ENCODE results near the gene MMP11.

The MMP11 gene

DNA sequence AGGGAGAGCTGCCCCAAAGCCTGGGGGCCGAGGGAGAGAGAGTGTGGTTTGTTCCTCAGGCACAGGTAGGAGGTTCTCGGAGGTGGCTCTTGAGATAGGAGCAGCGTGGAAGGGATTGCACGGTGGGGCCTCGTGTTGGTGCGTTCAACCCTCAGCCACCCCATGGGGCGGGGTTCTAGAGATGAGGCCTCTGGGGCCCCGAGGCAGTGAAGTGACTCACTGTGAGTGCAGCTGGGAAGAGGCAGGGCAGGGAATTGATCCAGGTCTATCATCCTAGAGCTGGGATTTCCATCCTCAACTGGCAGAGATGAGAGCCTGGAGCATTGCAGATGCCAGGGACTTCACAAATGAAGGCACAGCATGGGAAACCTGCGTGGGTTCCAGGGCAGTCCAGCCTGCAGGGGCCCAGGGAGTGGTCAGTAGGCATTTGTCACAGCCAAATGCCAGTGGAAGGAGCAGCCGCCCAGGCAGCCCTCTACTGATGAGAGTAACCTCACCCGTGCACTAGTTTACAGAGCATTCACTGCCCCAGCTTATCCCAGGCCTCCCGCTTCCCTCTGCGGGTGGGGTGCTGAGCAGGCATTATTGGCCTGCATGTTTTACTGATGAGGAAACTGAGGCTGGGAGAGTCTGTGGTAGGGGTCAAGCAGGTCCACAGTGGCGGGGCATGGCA lies 9.0 kb downstream of the MMP11 start:
- DNase-seq = no peak

GRCh38 chr22:23782252-23782651 lies 9.6 kb downstream of the MMP11 start:
- DNase-seq = no peak

DNA sequence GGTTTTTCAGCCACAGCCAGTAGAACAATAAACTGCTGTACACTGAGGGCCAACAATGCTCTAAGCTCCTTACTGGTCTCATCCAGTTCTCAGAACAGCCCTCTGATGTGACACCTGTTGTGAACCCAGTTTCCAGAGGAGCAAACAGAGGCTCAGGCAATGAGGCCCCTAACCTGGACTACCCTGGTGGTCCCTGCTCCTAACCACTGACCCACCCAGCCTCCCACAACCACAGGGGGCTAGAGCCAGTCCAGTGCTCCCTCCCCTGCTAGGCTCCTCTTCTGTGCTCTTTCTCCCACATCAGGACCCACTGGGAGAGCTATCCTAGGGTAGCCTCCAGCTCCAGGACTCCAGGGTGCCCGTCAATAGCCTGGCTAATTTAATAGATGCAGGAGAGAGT lies 10.1 kb downstream of the MMP11 start:
- no peak for DNase-seq

DNA sequence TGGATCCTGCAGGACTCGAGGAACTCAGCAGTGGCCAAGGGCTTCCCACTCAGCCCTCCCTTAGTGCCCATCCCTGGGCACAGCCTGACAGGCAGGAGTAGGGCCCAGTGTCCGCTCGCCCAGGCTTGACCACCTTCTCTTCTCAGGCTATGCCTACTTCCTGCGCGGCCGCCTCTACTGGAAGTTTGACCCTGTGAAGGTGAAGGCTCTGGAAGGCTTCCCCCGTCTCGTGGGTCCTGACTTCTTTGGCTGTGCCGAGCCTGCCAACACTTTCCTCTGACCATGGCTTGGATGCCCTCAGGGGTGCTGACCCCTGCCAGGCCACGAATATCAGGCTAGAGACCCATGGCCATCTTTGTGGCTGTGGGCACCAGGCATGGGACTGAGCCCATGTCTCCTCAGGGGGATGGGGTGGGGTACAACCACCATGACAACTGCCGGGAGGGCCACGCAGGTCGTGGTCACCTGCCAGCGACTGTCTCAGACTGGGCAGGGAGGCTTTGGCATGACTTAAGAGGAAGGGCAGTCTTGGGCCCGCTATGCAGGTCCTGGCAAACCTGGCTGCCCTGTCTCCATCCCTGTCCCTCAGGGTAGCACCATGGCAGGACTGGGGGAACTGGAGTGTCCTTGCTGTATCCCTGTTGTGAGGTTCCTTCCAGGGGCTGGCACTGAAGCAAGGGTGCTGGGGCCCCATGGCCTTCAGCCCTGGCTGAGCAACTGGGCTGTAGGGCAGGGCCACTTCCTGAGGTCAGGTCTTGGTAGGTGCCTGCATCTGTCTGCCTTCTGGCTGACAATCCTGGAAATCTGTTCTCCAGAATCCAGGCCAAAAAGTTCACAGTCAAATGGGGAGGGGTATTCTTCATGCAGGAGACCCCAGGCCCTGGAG lies 10.9 kb downstream of the MMP11 start:
- no peak for DNase-seq

DNA sequence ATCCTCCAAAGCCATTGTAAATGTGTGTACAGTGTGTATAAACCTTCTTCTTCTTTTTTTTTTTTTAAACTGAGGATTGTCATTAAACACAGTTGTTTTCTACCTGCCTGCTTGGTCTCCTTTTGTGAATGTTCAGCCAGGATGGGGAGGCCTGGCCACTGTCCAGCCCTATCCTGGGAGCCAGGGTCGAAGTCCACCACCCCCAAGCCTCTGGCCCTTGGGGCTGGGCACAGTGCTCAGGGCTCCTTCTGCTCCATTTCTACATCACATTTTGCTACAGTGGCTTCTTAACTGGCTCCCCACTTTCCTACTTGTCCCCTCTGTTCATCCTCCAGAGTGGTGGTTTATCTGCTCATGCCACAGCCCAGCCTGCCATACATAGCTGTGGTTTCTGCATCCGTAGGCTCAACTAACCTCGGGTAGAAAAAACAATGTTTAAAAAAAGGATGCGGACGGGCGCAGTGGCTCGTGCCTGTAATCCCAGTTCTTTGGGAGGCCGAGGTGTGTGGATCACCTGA lies 11.6 kb downstream of the MMP11 start:
- no peak for DNase-seq

- no peak for DNase-seq
Observed at GRCh38 chr22:23786261-23786710, 13.6 kb downstream of the MMP11 start.

- DNase-seq = peak; percentile 89 to 90
Observed at GRCh38 chr22:23786752-23787599, 14.3 kb downstream of the MMP11 start, which contains the start of gene SMARCB1. TSS of gene SMARCB1 (plus strand) at chr22:23786966. CDS start at chr22:23787170, 204 bp downstream.

- DNase-seq = no peak
Observed at GRCh38 chr22:23787600-23787896, 14.9 kb downstream of the MMP11 start.

GRCh38 chr22:23787910-23788309 lies 15.3 kb downstream of the MMP11 start:
- DNase-seq = no peak

DNA sequence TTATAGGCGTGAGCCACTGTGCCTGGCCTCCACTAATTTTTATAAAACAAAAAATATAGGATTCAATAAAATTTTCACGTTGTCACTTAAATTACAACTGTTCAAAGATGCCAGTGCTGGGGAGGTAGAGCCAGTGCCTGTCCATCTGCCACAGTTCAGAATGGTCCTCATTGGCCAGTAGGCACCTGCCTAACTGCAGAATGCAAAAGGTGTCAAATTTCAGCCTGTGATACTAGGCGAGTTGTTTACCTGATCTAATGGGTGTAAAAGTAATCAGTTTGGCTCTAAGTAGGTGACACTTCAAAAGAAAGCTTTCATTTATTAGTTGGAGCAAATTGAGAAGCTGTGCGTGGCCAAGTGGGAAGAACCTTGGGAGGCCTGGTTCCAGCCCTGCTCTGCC lies 16.5 kb downstream of the MMP11 start:
- no peak for DNase-seq

DNA sequence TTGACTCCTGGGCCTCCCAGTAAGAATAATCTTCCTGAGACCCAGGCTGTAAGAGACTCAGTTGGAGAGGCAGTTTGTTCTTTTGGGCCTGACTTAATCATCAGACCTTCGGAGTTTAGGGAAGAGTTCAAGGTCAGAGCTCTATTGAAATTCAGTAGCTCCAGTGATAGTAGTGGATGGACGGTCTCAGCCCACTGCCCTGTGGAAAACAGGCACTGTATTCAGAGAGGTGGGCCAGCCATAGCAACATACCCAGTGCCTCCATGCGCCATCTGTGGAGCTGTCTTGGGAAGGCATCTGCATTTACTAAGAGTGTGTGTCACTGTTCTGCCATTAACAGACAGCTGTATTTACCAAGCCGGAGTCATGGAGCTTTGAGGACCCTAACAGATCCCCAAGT lies 17.0 kb downstream of the MMP11 start:
- no peak for DNase-seq

DNA sequence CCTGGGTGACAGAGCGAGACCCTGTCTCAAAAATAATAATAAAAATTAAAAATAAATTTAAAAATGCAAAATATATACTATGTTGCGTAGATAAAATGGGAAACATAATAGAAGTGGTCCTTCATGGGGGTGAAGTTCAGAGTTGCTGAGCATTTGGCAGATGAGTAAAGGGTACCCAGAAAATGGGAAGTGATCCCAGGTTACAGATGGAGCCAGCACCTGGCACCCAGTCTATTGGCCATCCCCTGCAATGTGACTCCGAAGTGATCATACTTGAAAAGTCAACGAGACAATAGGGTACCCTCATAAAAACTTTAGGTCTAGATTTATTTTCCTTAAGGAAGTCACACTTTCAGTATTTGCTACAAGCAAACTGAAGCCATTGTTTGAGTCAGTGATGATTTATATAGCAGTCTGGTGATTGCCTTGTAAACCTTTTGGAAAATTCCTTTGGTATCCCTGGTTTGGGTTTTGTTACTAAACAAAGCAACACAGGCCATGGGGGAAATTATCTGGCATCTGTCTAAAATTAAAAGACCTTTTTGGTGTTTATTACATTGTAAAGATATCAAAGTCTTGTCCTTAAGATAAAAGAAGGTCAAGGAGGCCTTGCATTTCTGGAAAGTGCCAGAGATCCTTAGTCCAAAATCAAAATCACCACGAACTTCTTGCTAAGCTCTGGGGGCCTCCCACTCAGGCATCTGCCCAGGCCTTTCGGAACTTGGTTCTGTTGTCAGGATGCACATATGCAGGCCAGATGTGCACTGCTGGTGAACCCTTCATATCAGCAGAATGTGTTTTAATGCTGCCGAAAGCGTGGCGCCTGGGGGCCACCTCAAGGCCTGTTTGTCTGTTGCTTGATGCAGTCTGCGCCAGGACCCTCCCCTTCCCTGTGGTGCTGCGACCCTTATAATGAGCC lies 18.4 kb downstream of the MMP11 start:
- DNase-seq = no peak

- DNase-seq = no peak
Observed at GRCh38 chr22:23791738-23792645, 19.3 kb downstream of the MMP11 start.

- DNase-seq = no peak
Observed at GRCh38 chr22:23793326-23793725, 20.7 kb downstream of the MMP11 start.

DNA sequence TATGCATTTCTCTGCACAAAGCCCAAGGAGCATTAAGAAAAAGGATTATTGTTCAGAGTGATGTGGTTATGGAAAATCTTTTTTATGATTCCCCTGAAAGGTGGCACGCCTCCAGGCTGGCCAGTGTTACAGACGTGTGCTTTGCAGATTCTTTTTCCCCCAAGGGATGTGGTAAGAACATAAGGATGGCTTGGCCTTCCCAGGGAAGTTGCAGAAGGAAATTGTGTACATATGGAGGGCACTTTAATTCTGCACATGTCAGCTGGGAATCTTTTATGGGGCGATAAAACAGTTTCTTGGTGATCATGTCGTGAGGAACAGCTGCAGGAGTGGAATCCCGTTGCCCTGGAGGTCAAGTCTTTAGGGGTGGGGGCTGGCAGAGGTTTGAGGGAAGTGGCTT lies 23.8 kb downstream of the MMP11 start:
- no peak for DNase-seq

- DNase-seq = no peak
Observed at GRCh38 chr22:23800297-23801237, 27.9 kb downstream of the MMP11 start.

DNA sequence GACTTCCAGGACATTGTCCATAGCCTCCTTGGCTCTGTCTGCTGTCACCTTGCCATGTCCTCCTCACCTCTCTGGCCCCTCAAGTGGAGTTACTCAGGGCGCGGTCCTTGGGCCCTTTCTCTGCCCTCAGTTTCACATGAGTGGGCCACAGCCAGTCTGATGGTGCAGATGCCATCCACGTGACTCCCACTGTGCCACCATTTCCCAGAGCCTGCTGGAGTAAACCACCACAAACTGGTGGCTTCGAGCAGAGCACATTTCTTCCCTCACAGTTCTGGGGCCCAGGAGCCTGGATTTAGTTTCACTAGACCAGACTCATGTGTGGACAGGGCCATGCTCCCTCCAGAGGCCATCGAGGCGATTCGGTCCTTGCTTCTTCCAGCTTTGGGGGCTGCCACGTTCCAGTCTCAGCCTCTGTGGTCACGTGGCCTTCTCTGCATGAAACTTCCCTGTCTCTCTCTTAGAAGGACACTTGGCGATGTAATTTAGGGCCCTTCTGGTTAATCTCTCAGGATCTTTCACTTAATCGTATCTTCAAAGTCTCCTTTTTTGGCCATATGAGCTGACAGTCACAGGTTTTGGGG lies 28.7 kb downstream of the MMP11 start:
- DNase-seq = no peak

DNA sequence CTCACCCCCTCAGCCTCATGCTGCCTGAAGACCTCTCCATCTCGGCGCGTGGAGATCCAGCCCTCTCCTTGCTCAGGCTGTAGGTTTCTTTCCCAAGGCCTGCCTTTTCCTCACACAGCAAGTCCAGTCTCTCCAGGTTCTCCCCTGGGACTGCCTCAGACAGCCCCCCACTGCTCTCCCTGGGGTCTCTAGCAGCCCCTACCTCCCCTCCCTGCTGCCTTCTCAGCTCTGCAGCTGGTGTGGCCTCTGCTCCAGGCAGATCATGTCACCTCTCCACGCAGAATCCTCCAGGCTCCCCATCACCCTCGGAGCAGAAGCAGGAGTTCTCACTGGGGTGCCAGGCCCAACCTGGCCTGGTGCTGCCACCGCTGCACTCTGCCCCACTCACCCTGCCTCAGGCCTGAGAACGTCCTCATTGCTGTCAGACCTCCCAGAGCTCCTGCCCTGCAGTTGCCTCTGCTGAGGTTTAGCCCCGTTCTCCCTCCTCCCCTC lies 29.3 kb downstream of the MMP11 start:
- DNase-seq = no peak

Data from activated CD4-positive, alpha-beta T cell treated with anti-CD3 and anti-CD28 coated beads for 4 hours (primary cell).